Fibroblast of pulmonary artery (primary cell): ENCODE data around the gene EPDR1.
"Not testable (repeated sequence)": the region's sequence is repeated elsewhere in the genome, so short reads cannot be mapped to it uniquely, and the experiment has no call there.

Experiments used
- DNase-seq: peaks from one replicate; pipeline ENCODE4 v3.0.0-alpha.2; 2010; ENCODE audit warnings: low read depth
- H3K4me3 ChIP-seq: replicated peaks from 2 replicates; pipeline ENCODE4 v1.5.1; 2011; ENCODE audit warnings: low read depth, mild to moderate bottlenecking, control low read depth, low read length, moderate library complexity
- CTCF ChIP-seq: IDR thresholded peaks from 2 replicates; pipeline ENCODE4 v1.5.1; 2011; ENCODE audit warnings: mild to moderate bottlenecking, control low read depth, low read length, inconsistent platforms; ENCODE audit errors: missing control alignments

The EPDR1 gene

DNA sequence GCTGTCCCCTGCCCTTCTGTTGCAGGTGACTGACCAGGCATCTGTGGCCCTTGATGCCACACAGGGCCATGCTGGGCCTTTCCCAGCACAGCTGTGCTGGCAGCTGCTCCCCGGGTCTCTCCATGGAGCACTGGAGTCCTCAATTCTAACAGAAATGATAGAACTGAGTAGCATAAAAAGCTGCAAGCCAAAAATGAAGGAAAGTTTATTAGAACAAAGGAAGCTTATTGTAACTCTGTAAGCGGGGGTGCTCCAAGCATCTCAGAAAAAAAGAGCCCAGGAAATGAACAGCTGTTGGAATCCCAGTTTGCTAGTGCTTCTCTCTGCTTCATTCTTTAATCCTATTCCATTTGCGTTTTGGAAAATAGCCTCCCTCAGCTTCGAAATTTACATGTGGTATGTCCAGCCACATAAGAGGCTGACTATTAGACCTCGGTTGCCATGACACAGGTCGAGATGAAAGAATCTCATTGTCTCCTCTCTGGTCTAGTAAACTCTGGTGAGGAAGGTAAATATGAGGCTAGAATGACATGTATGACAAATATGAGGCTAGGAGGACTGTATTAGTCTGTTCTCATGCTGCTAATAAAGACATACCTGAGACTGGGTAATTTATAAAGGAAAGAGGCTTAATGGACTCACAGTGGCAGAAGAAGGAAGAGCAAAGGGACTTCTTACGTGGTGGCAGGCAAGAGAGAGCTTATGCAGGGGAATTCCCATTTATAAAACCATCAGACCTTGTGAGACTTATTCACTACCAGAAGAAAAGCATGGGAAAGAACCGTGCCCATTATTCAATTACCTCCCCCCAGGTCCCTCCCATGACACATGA lies 23.7 kb downstream of the EPDR1 start:
- H3K4me3 ChIP-seq, result no peak overlapping the region
- no peak for DNase-seq
- no peak for TF ChIP-seq CTCF

DNA sequence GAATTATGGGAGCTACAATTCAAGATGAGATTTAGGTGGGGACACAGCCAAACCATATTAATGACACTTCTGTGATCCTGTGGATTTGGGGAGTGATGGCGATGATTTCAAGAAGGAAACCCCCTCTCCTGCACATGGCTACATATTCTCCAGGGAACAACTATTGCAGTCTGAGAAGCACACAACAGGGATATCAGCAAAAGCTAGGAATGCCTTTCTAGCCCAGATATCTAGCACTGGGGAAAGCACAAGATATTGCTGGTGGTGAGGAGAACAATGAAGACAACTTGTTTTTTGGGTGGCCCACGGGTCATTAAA lies 24.3 kb downstream of the EPDR1 start:
- H3K4me3 ChIP-seq, result no peak overlapping the region
- no peak for TF ChIP-seq CTCF
- no peak for DNase-seq

GRCh38 chr7:37945336-37945735 lies 24.9 kb downstream of the EPDR1 start:
- TF ChIP-seq CTCF, result no peak
- H3K4me3 ChIP-seq, result no peak overlapping the region
- peak; percentile 49 for DNase-seq

DNA sequence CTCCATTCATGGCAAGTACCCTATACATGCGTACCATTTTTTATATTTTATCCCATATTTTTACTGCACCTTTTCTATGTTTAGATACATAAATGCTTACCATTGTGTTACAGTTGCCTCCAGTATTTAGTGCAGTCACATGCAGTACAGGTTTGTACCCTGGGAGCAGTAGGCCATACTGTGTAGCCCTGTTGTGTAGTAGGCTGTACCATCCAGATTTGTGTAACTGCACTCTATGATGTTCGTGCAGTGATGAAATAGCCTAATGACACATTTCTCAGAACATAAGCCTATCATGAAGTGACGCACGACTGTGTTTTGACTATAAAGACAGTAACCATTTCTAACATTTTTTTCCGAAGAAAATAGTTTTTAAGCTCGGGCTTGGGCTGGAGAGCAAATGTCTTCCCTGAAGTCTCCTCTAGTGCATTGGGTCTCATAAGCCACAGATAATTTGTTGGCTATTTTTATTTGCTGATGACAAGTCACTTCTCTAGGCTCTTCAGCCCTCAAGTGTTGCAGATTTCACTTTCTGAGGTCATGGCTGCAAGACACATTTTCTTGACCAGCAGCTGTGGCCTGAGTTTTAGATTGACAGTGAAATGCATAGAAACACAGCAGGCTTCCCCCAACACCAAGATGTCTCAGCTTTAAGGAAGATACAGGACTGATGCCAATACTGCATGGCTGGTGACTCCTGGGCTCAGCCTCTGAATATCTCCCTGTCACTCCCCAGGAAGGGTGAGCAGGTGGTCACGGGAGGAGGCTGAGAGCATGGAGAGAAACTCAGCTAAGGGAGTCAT lies 26.9 kb downstream of the EPDR1 start:
- H3K4me3 ChIP-seq, result no peak overlapping the region
- DNase-seq, result no peak
- no peak for TF ChIP-seq CTCF

GRCh38 chr7:37947941-37948210 lies 27.4 kb downstream of the EPDR1 start:
- DNase-seq, result no peak
- TF ChIP-seq CTCF, result no peak
- no peak overlapping the region for H3K4me3 ChIP-seq

- no peak overlapping the region for H3K4me3 ChIP-seq
- no peak for TF ChIP-seq CTCF
- DNase-seq, result no peak
Observed at GRCh38 chr7:37952240-37952639, 31.8 kb downstream of the EPDR1 start.

GRCh38 chr7:37954217-37954616 lies 33.8 kb downstream of the EPDR1 start:
- H3K4me3 ChIP-seq, result not testable (repeated sequence)

More at GRCh38 chr7:37954217-37954616, 33.8 kb downstream of the EPDR1 start:
- not testable (repeated sequence) for DNase-seq
